ENCODE measurements around the gene ZFP36L2.

DNA sequence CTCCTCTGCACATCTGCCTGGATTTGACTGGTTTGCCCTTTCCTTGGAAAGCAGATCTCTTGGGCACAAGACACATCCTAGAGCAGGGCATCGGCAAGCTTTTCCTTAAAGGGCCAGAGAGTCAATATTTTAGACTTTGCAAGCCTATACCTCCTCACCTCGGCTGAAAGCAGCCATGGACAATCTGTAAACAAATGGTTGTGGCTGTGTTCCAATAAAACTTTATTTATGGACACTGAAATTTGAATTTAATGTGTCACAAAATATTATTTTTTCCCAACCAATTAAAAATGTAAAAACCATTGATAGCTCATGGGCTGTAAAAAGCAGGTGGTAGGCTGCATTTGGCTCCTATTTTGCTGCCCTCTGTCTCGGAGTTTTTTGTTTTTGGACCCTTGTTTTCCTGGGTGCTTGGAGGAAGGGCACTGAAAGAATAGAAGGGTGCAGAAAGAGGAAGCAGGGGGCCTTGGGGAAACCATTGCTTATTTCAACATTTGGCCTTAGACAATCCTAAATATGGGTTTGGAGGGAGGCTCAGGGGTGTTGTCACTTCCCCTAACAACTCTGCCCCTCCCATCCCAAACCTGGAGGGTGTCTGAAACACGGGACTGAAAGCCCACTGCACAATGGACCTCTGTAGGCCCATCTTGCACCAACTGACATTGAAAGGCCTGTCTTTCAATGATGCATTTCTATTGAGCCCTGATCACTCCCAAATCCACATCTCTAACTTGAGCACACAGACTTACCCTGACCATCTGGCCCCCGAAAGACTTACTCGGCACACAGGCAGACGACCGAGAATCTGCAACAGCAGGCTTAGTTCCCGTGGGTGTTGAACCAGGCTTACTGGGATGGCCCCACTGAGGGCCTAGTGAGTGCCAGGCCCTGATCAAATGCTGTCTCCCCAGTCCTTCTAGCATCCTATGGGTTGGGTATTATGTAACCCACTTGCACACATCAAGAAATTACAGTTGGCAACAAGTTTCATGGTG is 7.1 kb upstream of the ZFP36L2 start:
- TF ChIP-seq, protein P1, sequence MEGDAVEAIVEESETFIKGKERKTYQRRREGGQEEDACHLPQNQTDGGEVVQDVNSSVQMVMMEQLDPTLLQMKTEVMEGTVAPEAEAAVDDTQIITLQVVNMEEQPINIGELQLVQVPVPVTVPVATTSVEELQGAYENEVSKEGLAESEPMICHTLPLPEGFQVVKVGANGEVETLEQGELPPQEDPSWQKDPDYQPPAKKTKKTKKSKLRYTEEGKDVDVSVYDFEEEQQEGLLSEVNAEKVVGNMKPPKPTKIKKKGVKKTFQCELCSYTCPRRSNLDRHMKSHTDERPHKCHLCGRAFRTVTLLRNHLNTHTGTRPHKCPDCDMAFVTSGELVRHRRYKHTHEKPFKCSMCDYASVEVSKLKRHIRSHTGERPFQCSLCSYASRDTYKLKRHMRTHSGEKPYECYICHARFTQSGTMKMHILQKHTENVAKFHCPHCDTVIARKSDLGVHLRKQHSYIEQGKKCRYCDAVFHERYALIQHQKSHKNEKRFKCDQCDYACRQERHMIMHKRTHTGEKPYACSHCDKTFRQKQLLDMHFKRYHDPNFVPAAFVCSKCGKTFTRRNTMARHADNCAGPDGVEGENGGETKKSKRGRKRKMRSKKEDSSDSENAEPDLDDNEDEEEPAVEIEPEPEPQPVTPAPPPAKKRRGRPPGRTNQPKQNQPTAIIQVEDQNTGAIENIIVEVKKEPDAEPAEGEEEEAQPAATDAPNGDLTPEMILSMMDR (IDR thresholded peaks at IDR 0.05) = no peak
- TF ChIP-seq FOSB (CRISPR knock-in tag; IDR thresholded peaks at IDR 0.05) = no peak
- TF ChIP-seq, protein P2, sequence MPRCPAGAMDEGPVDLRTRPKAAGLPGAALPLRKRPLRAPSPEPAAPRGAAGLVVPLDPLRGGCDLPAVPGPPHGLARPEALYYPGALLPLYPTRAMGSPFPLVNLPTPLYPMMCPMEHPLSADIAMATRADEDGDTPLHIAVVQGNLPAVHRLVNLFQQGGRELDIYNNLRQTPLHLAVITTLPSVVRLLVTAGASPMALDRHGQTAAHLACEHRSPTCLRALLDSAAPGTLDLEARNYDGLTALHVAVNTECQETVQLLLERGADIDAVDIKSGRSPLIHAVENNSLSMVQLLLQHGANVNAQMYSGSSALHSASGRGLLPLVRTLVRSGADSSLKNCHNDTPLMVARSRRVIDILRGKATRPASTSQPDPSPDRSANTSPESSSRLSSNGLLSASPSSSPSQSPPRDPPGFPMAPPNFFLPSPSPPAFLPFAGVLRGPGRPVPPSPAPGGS (IDR thresholded peaks at IDR 0.05) = no peak
- no peak for TF ChIP-seq POLR2A (IDR thresholded peaks at IDR 0.05; ENCODE audit: low read length)
- no peak for TF ChIP-seq NFE2L2 (conservative IDR thresholded peaks at IDR 0.05; ENCODE audit: low read length)

Measured in A549 (cell line).